ENCODE results near the gene TNP1.

TNP1 gene

GRCh38 chr2:216855605-216856004 lies 4.3 kb downstream of the TNP1 start:
- H3K27me3 ChIP-seq (ENCODE audit: control insufficient read depth, insufficient read depth, low read length) = no peaks in the 10 kb centered on the region
- no peak overlapping the region for H3K4me3 ChIP-seq (ENCODE audit: low read depth, low read length)
- H3K9me3 ChIP-seq (ENCODE audit: control insufficient read depth, insufficient read depth, low read length) = no peaks in the 10 kb centered on the region
- H3K4me1 ChIP-seq (ENCODE audit: control insufficient read depth, insufficient read depth, low read length) = no peaks in the 10 kb centered on the region
- H3K9ac ChIP-seq (ENCODE audit: low read depth, low read length) = no peak overlapping the region
- no peaks in the 10 kb centered on the region for H3K36me3 ChIP-seq (ENCODE audit: control insufficient read depth, insufficient read depth, low read length)

GRCh38 chr2:216855079-216855478 lies 4.8 kb downstream of the TNP1 start:
- no peak overlapping the region for H3K9ac ChIP-seq (ENCODE audit: low read depth, low read length)
- no peaks in the 10 kb centered on the region for H3K4me1 ChIP-seq (ENCODE audit: control insufficient read depth, insufficient read depth, low read length)
- H3K4me3 ChIP-seq (ENCODE audit: low read depth, low read length) = no peak overlapping the region
- H3K27me3 ChIP-seq (ENCODE audit: control insufficient read depth, insufficient read depth, low read length) = no peaks in the 10 kb centered on the region
- H3K36me3 ChIP-seq (ENCODE audit: control insufficient read depth, insufficient read depth, low read length) = no peaks in the 10 kb centered on the region
- no peaks in the 10 kb centered on the region for H3K9me3 ChIP-seq (ENCODE audit: control insufficient read depth, insufficient read depth, low read length)

GRCh38 chr2:216851486-216852090 lies 8.3 kb downstream of the TNP1 start:
- Histone ChIP-seq H3K4me3 (ENCODE audit: low read depth, low read length) (no peak overlapping the region), H3K9me3 (ENCODE audit: control insufficient read depth, insufficient read depth, low read length) (no peaks in the 10 kb centered on the region), H3K9ac (ENCODE audit: low read depth, low read length) (no peak overlapping the region), H3K27me3 (ENCODE audit: control insufficient read depth, insufficient read depth, low read length) (no peaks in the 10 kb centered on the region), H3K36me3 (ENCODE audit: control insufficient read depth, insufficient read depth, low read length) (no peaks in the 10 kb centered on the region), H3K4me1 (ENCODE audit: control insufficient read depth, insufficient read depth, low read length) (no peaks in the 10 kb centered on the region)

DNA sequence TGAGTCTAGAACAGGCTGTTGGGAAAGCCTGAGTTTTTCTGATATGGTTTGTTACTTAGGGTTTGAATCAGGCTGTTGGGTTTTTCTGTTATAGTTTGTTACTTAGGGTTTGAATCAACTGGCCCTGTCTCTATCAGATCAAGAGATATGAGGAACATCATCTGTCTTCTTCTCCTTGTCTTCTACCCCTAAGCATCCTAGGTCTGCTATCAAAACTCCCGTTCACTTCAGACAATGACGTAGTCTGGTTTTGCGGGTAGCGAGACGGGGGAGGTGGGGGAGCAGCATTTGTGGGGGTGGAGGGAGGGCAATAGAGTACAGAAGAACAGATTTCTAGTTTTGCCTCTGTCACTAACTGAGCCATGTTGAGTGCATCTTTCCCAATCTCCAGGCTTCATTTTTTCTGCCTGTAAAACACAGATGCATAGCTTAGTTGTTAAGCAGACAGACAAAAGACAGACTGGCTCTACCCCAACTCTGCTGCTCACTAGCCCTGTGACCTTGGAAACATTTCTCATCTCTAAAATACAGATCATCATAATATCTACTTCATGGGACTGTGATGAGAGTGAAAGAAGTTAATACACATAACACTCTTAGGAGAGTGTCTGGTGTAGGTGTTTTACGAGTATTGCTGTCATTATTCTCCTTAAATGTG lies 9.1 kb downstream of the TNP1 start:
- no peaks in the 10 kb centered on the region for H3K9me3 ChIP-seq (ENCODE audit: control insufficient read depth, insufficient read depth, low read length)

DNA sequence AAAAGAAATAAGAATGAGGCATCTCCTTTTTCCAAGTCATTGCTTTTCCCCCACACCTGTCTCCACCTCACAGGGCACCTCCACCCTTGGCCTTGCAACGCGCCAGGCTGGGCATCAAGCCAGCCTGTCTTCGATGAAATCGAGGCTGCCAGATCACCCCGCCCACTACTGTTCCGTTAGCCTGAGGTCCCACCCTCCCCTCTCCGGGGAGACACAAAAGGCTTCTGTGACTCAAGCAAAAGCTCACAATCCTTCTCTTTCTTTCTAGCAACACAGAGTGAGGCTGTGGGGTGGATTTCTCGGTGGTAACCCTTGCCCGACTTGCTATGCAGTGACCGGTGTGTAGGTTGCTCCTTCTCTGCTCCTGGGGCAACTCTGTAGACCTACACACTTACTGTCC lies 9.9 kb downstream of the TNP1 start:
- no peaks in the 10 kb centered on the region for H3K36me3 ChIP-seq (ENCODE audit: control insufficient read depth, insufficient read depth, low read length)
- H3K4me1 ChIP-seq (ENCODE audit: control insufficient read depth, insufficient read depth, low read length) = no peaks in the 10 kb centered on the region
- H3K9me3 ChIP-seq (ENCODE audit: control insufficient read depth, insufficient read depth, low read length) = no peaks in the 10 kb centered on the region
- H3K27me3 ChIP-seq (ENCODE audit: control insufficient read depth, insufficient read depth, low read length) = no peaks in the 10 kb centered on the region
- no peak overlapping the region for H3K9ac ChIP-seq (ENCODE audit: low read depth, low read length)
- no peak overlapping the region for H3K4me3 ChIP-seq (ENCODE audit: low read depth, low read length)

More for the DNA sequence above, 9.1 kb downstream of the TNP1 start:
- Histone ChIP-seq H3K4me1 (ENCODE audit: control insufficient read depth, insufficient read depth, low read length) (no peaks in the 10 kb centered on the region), H3K27me3 (ENCODE audit: control insufficient read depth, insufficient read depth, low read length) (no peaks in the 10 kb centered on the region), H3K36me3 (ENCODE audit: control insufficient read depth, insufficient read depth, low read length) (no peaks in the 10 kb centered on the region), H3K9ac (ENCODE audit: low read depth, low read length) (no peak overlapping the region), H3K4me3 (ENCODE audit: low read depth, low read length) (no peak overlapping the region)

- Histone ChIP-seq H3K9ac (ENCODE audit: low read depth, low read length) (no peak overlapping the region), H3K27me3 (ENCODE audit: control insufficient read depth, insufficient read depth, low read length) (no peaks in the 10 kb centered on the region), H3K9me3 (ENCODE audit: control insufficient read depth, insufficient read depth, low read length) (no peaks in the 10 kb centered on the region), H3K36me3 (ENCODE audit: control insufficient read depth, insufficient read depth, low read length) (no peaks in the 10 kb centered on the region), H3K4me1 (ENCODE audit: control insufficient read depth, insufficient read depth, low read length) (no peaks in the 10 kb centered on the region), H3K4me3 (ENCODE audit: low read depth, low read length) (no peak overlapping the region)
These were observed 14.4 kb downstream of the TNP1 start for GRCh38 chr2:216845426-216845825.

DNA sequence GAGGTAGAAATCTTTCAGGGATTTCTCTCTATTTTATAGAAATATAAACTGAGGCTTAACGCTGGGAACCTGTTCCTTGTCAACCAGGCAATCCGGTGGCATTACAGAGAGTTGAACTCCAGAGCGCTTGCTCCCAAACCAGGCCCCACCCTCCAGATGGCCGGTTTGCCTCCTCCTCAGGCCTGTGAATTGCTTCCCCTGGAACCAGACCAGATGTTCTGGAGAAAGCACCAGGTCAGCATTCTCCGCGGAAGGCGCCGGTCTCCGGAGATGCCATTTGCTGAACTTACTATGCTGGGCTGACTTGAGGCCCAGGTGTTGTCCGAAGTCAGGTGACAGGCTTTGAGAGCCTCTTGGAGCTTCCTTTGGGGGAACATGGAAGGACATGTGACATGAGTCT lies 17.2 kb downstream of the TNP1 start:
- no peaks in the 10 kb centered on the region for H3K27me3 ChIP-seq (ENCODE audit: control insufficient read depth, insufficient read depth, low read length)
- no peaks in the 10 kb centered on the region for H3K36me3 ChIP-seq (ENCODE audit: control insufficient read depth, insufficient read depth, low read length)
- H3K4me1 ChIP-seq (ENCODE audit: control insufficient read depth, insufficient read depth, low read length) = no peaks in the 10 kb centered on the region
- H3K4me3 ChIP-seq (ENCODE audit: low read depth, low read length) = no peak overlapping the region
- no peaks in the 10 kb centered on the region for H3K9me3 ChIP-seq (ENCODE audit: control insufficient read depth, insufficient read depth, low read length)
- no peak overlapping the region for H3K9ac ChIP-seq (ENCODE audit: low read depth, low read length)

DNA sequence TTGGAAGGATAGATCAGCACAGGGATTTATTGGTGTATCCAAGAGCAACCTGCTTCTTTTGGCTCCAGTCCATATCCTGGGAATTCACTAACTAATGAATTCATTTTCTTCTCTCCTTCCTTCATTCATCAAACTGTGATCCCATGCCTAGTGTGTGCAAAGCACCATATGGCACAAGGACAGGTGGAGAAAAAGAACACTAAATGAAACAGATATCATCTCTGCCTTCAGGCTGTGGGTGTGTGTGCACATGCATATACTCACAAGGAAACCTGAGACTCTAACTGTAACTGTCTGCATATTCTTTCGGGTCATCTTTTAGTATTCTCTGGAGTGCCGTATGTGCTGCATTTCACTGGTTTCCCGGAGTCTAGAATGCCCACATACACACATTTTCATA lies 20.2 kb downstream of the TNP1 start:
- Histone ChIP-seq H3K36me3 (ENCODE audit: control insufficient read depth, insufficient read depth, low read length) (no peaks in the 10 kb centered on the region), H3K27me3 (ENCODE audit: control insufficient read depth, insufficient read depth, low read length) (no peaks in the 10 kb centered on the region), H3K9ac (ENCODE audit: low read depth, low read length) (no peak overlapping the region), H3K9me3 (ENCODE audit: control insufficient read depth, insufficient read depth, low read length) (no peaks in the 10 kb centered on the region), H3K4me1 (ENCODE audit: control insufficient read depth, insufficient read depth, low read length) (no peaks in the 10 kb centered on the region), H3K4me3 (ENCODE audit: low read depth, low read length) (no peak overlapping the region)

DNA sequence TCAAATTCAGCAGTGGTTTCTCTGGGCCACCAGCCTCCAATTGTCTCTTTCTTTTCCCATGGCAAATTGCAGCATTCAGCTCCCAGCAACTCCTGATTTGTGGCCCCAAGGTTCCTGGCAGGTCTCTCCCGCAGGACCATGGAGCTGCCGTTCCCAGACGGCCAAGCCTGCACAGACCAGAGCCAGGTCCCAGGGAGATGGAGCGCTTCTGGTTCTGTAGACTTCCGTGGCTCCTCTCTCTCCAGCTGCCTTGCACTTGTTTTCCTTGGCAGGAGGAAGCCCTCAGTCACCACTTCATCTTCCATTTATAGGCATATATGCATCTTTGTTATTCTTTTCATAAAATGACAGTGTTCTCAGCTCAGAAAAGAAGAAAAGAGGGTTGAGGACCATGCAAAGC lies 21.7 kb downstream of the TNP1 start:
- no peaks in the 10 kb centered on the region for H3K4me1 ChIP-seq (ENCODE audit: control insufficient read depth, insufficient read depth, low read length)
- no peaks in the 10 kb centered on the region for H3K36me3 ChIP-seq (ENCODE audit: control insufficient read depth, insufficient read depth, low read length)
- H3K27me3 ChIP-seq (ENCODE audit: control insufficient read depth, insufficient read depth, low read length) = no peaks in the 10 kb centered on the region
- no peak overlapping the region for H3K4me3 ChIP-seq (ENCODE audit: low read depth, low read length)
- no peak overlapping the region for H3K9ac ChIP-seq (ENCODE audit: low read depth, low read length)
- no peaks in the 10 kb centered on the region for H3K9me3 ChIP-seq (ENCODE audit: control insufficient read depth, insufficient read depth, low read length)

- Histone ChIP-seq H3K9ac (ENCODE audit: low read depth, low read length) (no peak overlapping the region), H3K9me3 (ENCODE audit: control insufficient read depth, insufficient read depth, low read length) (no peaks in the 10 kb centered on the region), H3K4me3 (ENCODE audit: low read depth, low read length) (no peak overlapping the region), H3K27me3 (ENCODE audit: control insufficient read depth, insufficient read depth, low read length) (no peaks in the 10 kb centered on the region), H3K36me3 (ENCODE audit: control insufficient read depth, insufficient read depth, low read length) (no peaks in the 10 kb centered on the region), H3K4me1 (ENCODE audit: control insufficient read depth, insufficient read depth, low read length) (no peaks in the 10 kb centered on the region)
These were observed 22.1 kb downstream of the TNP1 start for GRCh38 chr2:216837740-216838139.

GRCh38 chr2:216833061-216833460 lies 26.8 kb downstream of the TNP1 start:
- H3K27me3 ChIP-seq (ENCODE audit: control insufficient read depth, insufficient read depth, low read length) = no peaks in the 10 kb centered on the region

DNA sequence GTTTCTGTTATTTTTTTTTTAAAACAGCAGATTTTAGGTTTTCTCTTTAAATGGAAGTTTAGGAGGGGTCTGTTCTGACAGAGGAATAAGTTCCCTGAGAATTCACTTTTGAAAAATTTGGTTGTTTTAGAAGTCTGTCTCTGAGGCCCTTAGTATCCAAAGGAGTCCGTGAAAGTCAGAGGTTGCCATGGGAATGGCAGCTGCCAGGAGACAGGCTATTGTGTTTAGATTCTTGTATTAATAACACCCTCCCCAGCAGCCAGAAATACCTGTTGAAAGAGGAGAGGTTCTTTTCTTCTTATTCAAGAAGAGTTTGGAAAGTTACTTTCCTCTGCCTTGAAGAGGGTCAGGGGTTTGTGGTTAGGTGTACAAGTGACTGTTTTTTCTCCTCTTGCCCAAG lies 29.5 kb downstream of the TNP1 start:
- H3K4me1 ChIP-seq (ENCODE audit: control insufficient read depth, insufficient read depth, low read length) = no peaks in the 10 kb centered on the region
- H3K36me3 ChIP-seq (ENCODE audit: control insufficient read depth, insufficient read depth, low read length) = no peaks in the 10 kb centered on the region
- H3K9me3 ChIP-seq (ENCODE audit: control insufficient read depth, insufficient read depth, low read length) = no peaks in the 10 kb centered on the region
- no peak overlapping the region for H3K4me3 ChIP-seq (ENCODE audit: low read depth, low read length)
- H3K27me3 ChIP-seq (ENCODE audit: control insufficient read depth, insufficient read depth, low read length) = peaks cover 2% of the 10 kb centered on the region
- H3K9ac ChIP-seq (ENCODE audit: low read depth, low read length) = no peak overlapping the region

More at GRCh38 chr2:216833061-216833460, 26.8 kb downstream of the TNP1 start:
- Histone ChIP-seq H3K9me3 (ENCODE audit: control insufficient read depth, insufficient read depth, low read length) (no peaks in the 10 kb centered on the region), H3K4me3 (ENCODE audit: low read depth, low read length) (no peak overlapping the region), H3K36me3 (ENCODE audit: control insufficient read depth, insufficient read depth, low read length) (no peaks in the 10 kb centered on the region), H3K4me1 (ENCODE audit: control insufficient read depth, insufficient read depth, low read length) (no peaks in the 10 kb centered on the region), H3K9ac (ENCODE audit: low read depth, low read length) (no peak overlapping the region)

All from iPS-15b (cell line).